OCI-LY1 (cell line): ENCODE measurements around the gene NSUN2.

Experiments
- H2AFZ ChIP-seq: fragments of 200-600 bp; sonication (generic), shearing (Covaris generic); 2 replicates; pipeline ENCODE4 v1.6.0; 2014; ENCODE audit warnings: antibody characterized with exemption, mild to moderate bottlenecking, low read length
- H3F3A ChIP-seq: fragments of 200-600 bp; sonication (generic), shearing (Covaris generic); 2 replicates; pipeline ENCODE4 v1.6.0; 2014; ENCODE audit warnings: mild to moderate bottlenecking, antibody characterized with exemption, low read length, moderate library complexity; ENCODE audit not compliant: insufficient read depth
- H3K27ac ChIP-seq: fragments of 200-600 bp; sonication (generic); 2 replicates; pipeline ENCODE4 v1.5.1; 2014; ENCODE audit warnings: low read length, mixed run types, mild to moderate bottlenecking, low read depth; ENCODE audit not compliant: poor library complexity, severe bottlenecking
- H3K27me3 ChIP-seq: fragments of 200-600 bp; sonication (generic); 2 replicates; pipeline ENCODE4 v1.6.0; 2014; ENCODE audit warnings: antibody characterized with exemption, mild to moderate bottlenecking, low read length, moderate library complexity; ENCODE audit not compliant: insufficient read depth
- H3K36me3 ChIP-seq: fragments of 200-600 bp; sonication (generic); 2 replicates; pipeline ENCODE4 v1.6.1; 2014; ENCODE audit warnings: mild to moderate bottlenecking, antibody characterized with exemption, low read length, moderate library complexity, mixed read lengths; ENCODE audit not compliant: insufficient read depth
- H3K4me1 ChIP-seq: fragments of 200-600 bp; sonication (generic); 2 replicates; pipeline ENCODE4 v1.5.1; 2014; ENCODE audit warnings: mild to moderate bottlenecking, low read length, moderate library complexity; ENCODE audit not compliant: insufficient read depth, severe bottlenecking
- H3K4me2 ChIP-seq: fragments of 200-600 bp; sonication (generic), shearing (Covaris generic); 2 replicates; pipeline ENCODE4 v1.6.1; 2014; ENCODE audit warnings: low read length
- H3K4me3 ChIP-seq: fragments of 200-600 bp; sonication (generic); 2 replicates; pipeline ENCODE4 v1.5.1; 2014; ENCODE audit warnings: low read length, low read depth, mild to moderate bottlenecking, mixed read lengths; ENCODE audit not compliant: poor library complexity, severe bottlenecking
- H3K79me2 ChIP-seq: fragments of 200-600 bp; shearing (Covaris generic); 2 replicates; pipeline ENCODE4 v1.6.1; 2016; ENCODE audit warnings: mixed run types, low read length, mixed read lengths; ENCODE audit not compliant: insufficient read depth
- H3K9ac ChIP-seq: fragments of 200-600 bp; sonication (generic), shearing (Covaris generic); 2 replicates; pipeline ENCODE4 v1.6.1; 2014; ENCODE audit warnings: mild to moderate bottlenecking, low read length, mixed read lengths
- H3K9me2 ChIP-seq: fragments of 200-600 bp; sonication (generic), shearing (Covaris generic); 2 replicates; pipeline ENCODE4 v1.6.1; 2014; ENCODE audit warnings: low read depth, mild to moderate bottlenecking, low read length, mixed read lengths
- H3K9me3 ChIP-seq: fragments of 200-600 bp; shearing (Covaris generic); 2 replicates; pipeline ENCODE4 v1.6.1; 2014; ENCODE audit warnings: low read length, mixed read lengths
- H4K20me1 ChIP-seq: fragments of 200-600 bp; sonication (generic), shearing (Covaris generic); 2 replicates; pipeline ENCODE4 v1.6.0; 2016; ENCODE audit warnings: mild to moderate bottlenecking, low read length; ENCODE audit not compliant: insufficient read depth
- CTCF ChIP-seq: fragments of 200-600 bp; sonication (generic), shearing (Covaris generic); IDR thresholded peaks from 2 replicates; pipeline ENCODE4 v1.5.1; 2017; ENCODE audit warnings: mild to moderate bottlenecking, antibody characterized with exemption, low read length, moderate library complexity, mixed read lengths
- EZH2 ChIP-seq: fragments of 200-600 bp; sonication (generic), shearing (Covaris generic); IDR thresholded peaks from 2 replicates; pipeline ENCODE4 v1.8.0; 2017; ENCODE audit warnings: borderline replicate concordance, mixed run types, mild to moderate bottlenecking, antibody characterized with exemption, low read length, moderate library complexity, mixed read lengths

The NSUN2 gene

GRCh38 chr5:6578676-6579343 lies 54.0 kb downstream of the NSUN2 start:
- Histone ChIP-seq H3K27me3 (peaks cover 17% of the 10 kb centered on the region; the same call in 1 of the 2 replicates), H3K4me3 (no peak overlapping the region), H3K79me2 (no peaks in the 10 kb centered on the region), H3K4me1 (no peaks in the 10 kb centered on the region), H2AFZ (no peak overlapping the region), H3K9me3 (no peaks in the 10 kb centered on the region), H3F3A (no peaks in the 10 kb centered on the region), H3K9me2 (no peaks in the 10 kb centered on the region), H3K4me2 (no peak overlapping the region), H4K20me1 (no peaks in the 10 kb centered on the region), H3K36me3 (no peaks in the 10 kb centered on the region), H3K27ac (no peak overlapping the region), H3K9ac (no peak overlapping the region)
- no peak for TF ChIP-seq EZH2
- no peak for TF ChIP-seq CTCF

DNA sequence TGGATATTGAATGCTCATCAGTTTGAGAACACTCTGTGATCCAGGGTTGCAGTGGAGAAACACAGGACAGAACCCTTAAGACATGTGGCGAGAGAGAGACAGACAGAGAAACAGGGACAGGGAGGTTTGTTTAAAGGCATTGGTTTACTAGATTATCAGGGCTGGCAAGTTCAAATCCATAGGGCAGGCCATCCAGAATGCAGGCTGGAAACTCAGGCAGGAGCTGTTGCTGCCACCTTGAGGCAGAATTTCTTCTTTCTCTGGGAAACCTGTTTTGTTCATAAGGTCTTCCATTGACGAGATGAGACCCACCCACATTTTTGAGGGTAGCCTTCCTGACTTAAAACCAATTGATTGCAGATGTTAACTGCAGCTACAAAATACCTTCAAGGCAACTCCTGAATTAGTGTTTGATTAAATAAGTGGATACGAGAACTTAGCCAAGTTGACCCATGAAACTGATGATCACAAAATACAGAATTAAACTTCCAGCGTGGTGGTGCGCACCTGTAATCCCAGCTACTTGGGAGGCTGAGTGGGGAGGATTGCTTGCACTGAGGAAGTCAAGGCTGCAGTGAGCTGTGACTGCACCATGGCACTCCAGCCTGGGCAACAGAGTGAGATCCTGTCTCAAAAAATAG lies 55.9 kb downstream of the NSUN2 start:
- no peaks in the 10 kb centered on the region for H3K9me2 ChIP-seq
- no peaks in the 10 kb centered on the region for H3K4me1 ChIP-seq
- no peaks in the 10 kb centered on the region for H4K20me1 ChIP-seq
- TF ChIP-seq EZH2 (no peak), CTCF (peak; percentile 50; the same call in 1 of the 2 replicates)
- H3K4me3 ChIP-seq: no peak overlapping the region
- H3K36me3 ChIP-seq: no peaks in the 10 kb centered on the region
- no peaks in the 10 kb centered on the region for H3F3A ChIP-seq
- no peaks in the 10 kb centered on the region for H3K9me3 ChIP-seq
- peaks cover 22% of the 10 kb centered on the region for H3K27me3 ChIP-seq
- no peak overlapping the region for H3K4me2 ChIP-seq
- no peaks in the 10 kb centered on the region for H3K79me2 ChIP-seq
- no peak overlapping the region for H3K9ac ChIP-seq
- H3K27ac ChIP-seq: no peak overlapping the region
- no peak overlapping the region for H2AFZ ChIP-seq

DNA sequence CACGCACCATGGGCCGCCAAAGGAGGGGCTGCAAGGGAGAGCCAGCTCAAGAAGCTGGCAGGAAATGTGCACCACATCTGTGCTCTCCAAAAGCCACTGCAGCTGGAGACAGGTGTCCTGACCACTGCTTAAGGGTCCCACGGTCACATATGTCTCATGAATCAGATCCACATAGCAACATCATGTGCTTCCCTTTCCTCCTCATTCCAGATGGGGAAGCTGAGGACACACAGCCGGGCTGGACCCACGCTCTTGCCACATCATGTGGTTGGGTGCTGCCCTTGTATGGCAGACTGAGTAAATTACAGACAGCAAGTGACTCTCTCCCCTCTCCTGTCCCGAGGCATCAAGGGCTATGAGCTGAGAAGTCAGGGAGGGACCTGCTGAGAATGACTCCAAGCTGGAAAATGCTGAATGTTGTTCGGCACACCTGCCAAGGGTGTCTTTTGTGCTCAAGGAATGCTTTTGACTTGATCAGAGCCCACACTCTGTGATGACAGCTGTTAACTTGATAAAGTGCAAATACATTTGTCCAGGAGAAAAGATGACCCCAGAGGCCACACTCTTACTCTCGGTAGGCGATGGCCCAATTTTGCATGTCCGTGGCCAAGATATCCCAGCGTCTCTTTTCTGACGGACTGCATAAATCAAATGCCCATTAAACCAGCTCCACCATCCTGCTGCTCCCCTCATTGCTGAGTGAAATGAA lies 58.2 kb downstream of the NSUN2 start:
- Histone ChIP-seq H3K27me3 (peaks cover 22% of the 10 kb centered on the region), H3K9ac (no peak overlapping the region), H2AFZ (no peak overlapping the region), H3K9me2 (no peaks in the 10 kb centered on the region), H3K27ac (no peak overlapping the region), H3K4me1 (no peaks in the 10 kb centered on the region), H3K9me3 (no peaks in the 10 kb centered on the region), H3K36me3 (no peaks in the 10 kb centered on the region), H3F3A (no peaks in the 10 kb centered on the region), H3K4me2 (no peak overlapping the region), H4K20me1 (no peaks in the 10 kb centered on the region), H3K4me3 (no peak overlapping the region), H3K79me2 (no peaks in the 10 kb centered on the region)
- TF ChIP-seq EZH2 (no peak), CTCF (no peak)
